ENCODE data around the gene KRTAP9-9. TPM values are rescaled to one million over a fixed set of nuclear protein-coding genes. Genes with fewer than 3 reads are reported as not detected.

KRTAP9-9 gene
- total and polyA plus RNA-seq, 2 of the 8 experiments (the other 6 are each of a cell fraction or from before 2014, with no cell fraction given), result not detected

- Histone ChIP-seq H3K56ac (replicated peaks; ENCODE audit: insufficient read length, low read depth, low read length) (no peak overlapping the region), H3K79me2 (ENCODE audit: control insufficient read depth in 1 of 2, insufficient read depth in 2 of 2, low read length in 2 of 2) (no peaks in the 10 kb centered on the region), H4K20me1 (replicated peaks in 1 of 2; ENCODE audit: control insufficient read depth in 1 of 2, insufficient read depth in 2 of 2, low read length in 2 of 2) (no peaks in the 10 kb centered on the region), H3K14ac (ENCODE audit: insufficient read length) (no peak overlapping the region), H3K4me1 (replicated peaks in 1 of 4; ENCODE audit: control insufficient read depth in 3 of 4, insufficient read depth in 4 of 4, low read length in 3 of 4) (no peaks in the 10 kb centered on the region; a peak in 1 of 7 replicates), H2BK20ac (ENCODE audit: low read length) (no peak overlapping the region), H3K36me3 (ENCODE audit: control insufficient read depth in 2 of 4, insufficient read depth in 4 of 4, low read length in 3 of 4) (no peaks in the 10 kb centered on the region), H3K27me3 (replicated peaks in 1 of 4; ENCODE audit: control insufficient read depth in 3 of 4, extremely low read depth in 1 of 4, insufficient read depth in 3 of 4, low read length in 3 of 4) (no peaks in the 10 kb centered on the region; a peak in 1 of 7 replicates), H3K9ac (replicated peaks in 1 of 4; ENCODE audit: extremely low read depth in 1 of 4, low read depth in 3 of 4, low read length in 3 of 4) (no peak overlapping the region), H4K5ac (ENCODE audit: insufficient read length, low read depth, low read length) (no peak overlapping the region), H3K9me3 (ENCODE audit: insufficient read depth in 2 of 2, low read depth in 1 of 2, low read length in 1 of 2) (no peaks in the 10 kb centered on the region), H2BK120ac (replicated peaks; ENCODE audit: low read depth, low read length) (no peak overlapping the region), H4K8ac (ENCODE audit: extremely low read depth, insufficient read depth, low read length) (no peak overlapping the region), H3K27ac (ENCODE audit: low read depth, low read length) (no peak overlapping the region), H2BK5ac (ENCODE audit: low read depth, low read length) (no peak overlapping the region), H4K91ac (replicated peaks; ENCODE audit: insufficient read length, low read length) (no peak overlapping the region), H2BK12ac (ENCODE audit: low read depth, low read length) (no peak overlapping the region), H3K4ac (replicated peaks; ENCODE audit: insufficient read length, low read depth, low read length) (no peak overlapping the region), H3K4me2 (ENCODE audit: insufficient read depth in 1 of 2, low read depth in 2 of 2, low read length in 2 of 2) (no peak overlapping the region), H3K4me3 (ENCODE audit: extremely low read depth in 1 of 4, insufficient read depth in 2 of 4, low read depth in 3 of 4, low read length in 4 of 4) (no peak overlapping the region), H3K18ac (ENCODE audit: extremely low read depth, low read length) (no peak overlapping the region), H3K23ac (ENCODE audit: insufficient read length) (no peak overlapping the region), H2BK15ac (ENCODE audit: low read length) (no peak overlapping the region), H3K23me2 (ENCODE audit: low read depth, low read length) (no peaks in the 10 kb centered on the region; the same call in 1 of the 2 replicates), H2AFZ (ENCODE audit: low read length) (no peak overlapping the region), H2AK5ac (ENCODE audit: low read depth, low read length) (no peak overlapping the region), H3K79me1 (ENCODE audit: low read depth, low read length) (no peaks in the 10 kb centered on the region)
- DNase-seq (ENCODE audit: low read depth in 1 of 2, low spot score in 2 of 2), result no peak
- TF ChIP-seq MAFK (IDR thresholded peaks at IDR 0.05; ENCODE audit: low read depth, low read length), result no peak
- no peak for TF ChIP-seq SIN3A (conservative IDR thresholded peaks at IDR 0.05 in 1 of 2, IDR thresholded peaks at IDR 0.05 in 1 of 2; ENCODE audit: low read depth in 1 of 2, low read length in 2 of 2)
- no peak for TF ChIP-seq TAF7 (optimal IDR thresholded peaks at IDR 0.05; ENCODE audit: borderline replicate concordance, low read depth, low read length)
- no peak for TF ChIP-seq KDM4A (IDR thresholded peaks at IDR 0.05; ENCODE audit: low read depth, low read length, severe bottlenecking)
- TF ChIP-seq JUN (IDR thresholded peaks at IDR 0.05; ENCODE audit: low read depth, low read length), result no peak
- no peak for TF ChIP-seq SP1 (IDR thresholded peaks at IDR 0.05; ENCODE audit: low read depth, low read length)
- CTCF ChIA-PET (ENCODE audit: partially characterized antibody), result no interaction called here
- POLR2A ChIA-PET (ENCODE audit: partially characterized antibody), result no interaction called here
- WGBS, 2 experiments (ENCODE audit: extremely low coverage in 1 of 2, insufficient coverage in 1 of 2, insufficient read length in 1 of 2, insufficient replicate concordance in 2 of 2, low coverage in 1 of 2, low lambda C conversion rate in 2 of 2, missing lambda C conversion rate in 1 of 2), result 100% methylated on average over 1 of the region's 1 CpG; no CpG with 5 or more reads in 1 of the 2 experiments
- no peak for FAIRE-seq
Observed at GRCh38 chr17:41256291-41256685, 1.1 kb downstream of the KRTAP9-9 start.

Data from H1 (cell line).